Spinal cord (tissue), 10 donors: ENCODE measurements around the gene LAPTM5. TPM values are rescaled to one million over a fixed set of nuclear protein-coding genes. Genes with fewer than 3 reads are reported as not detected.

Experiments
- DNase-seq, 6 donors: peaks; one replicate each; pipeline versions ENCODE4 v3.0.0 to v3.0.0-alpha.2; 2013 to 2015; ENCODE audit warnings: low spot score in 6 of 6, low read depth in 4 of 6
- H3K27ac ChIP-seq: one replicate; pipeline ENCODE4 v1.5.1; 2013; ENCODE audit warnings: low read depth, low read length, control low read depth
- H3K27me3 ChIP-seq: one replicate; pipeline ENCODE4 v1.6.1; 2013; ENCODE audit warnings: low read length; ENCODE audit not compliant: control insufficient read depth, insufficient read depth
- H3K36me3 ChIP-seq: one replicate; pipeline ENCODE4 v1.6.1; 2013; ENCODE audit warnings: low read length; ENCODE audit not compliant: control insufficient read depth, insufficient read depth
- H3K4me1 ChIP-seq: one replicate; pipeline ENCODE4 v1.6.1; 2013; ENCODE audit warnings: low read length; ENCODE audit not compliant: control insufficient read depth, insufficient read depth
- H3K4me3 ChIP-seq: one replicate; pipeline ENCODE4 v1.5.1; 2013; ENCODE audit warnings: low read depth, low read length, control low read depth
- H3K9me3 ChIP-seq: one replicate; pipeline ENCODE4 v1.6.1; 2013; ENCODE audit warnings: low read length; ENCODE audit not compliant: control insufficient read depth, insufficient read depth
- WGBS: methylation state at CpG from one replicate; pipeline ENCODE4 v1.1.5; 2013; ENCODE audit warnings: missing lambda C conversion rate; ENCODE audit not compliant: insufficient coverage; 5-methylcytosine and 5-hydroxymethylcytosine counted together
- polyA plus RNA-seq, 2 donors: library from polyadenylated mRNA; unstranded; fragments of 120-200 nt; gene quantifications; one replicate each; pipeline ENCODE4 v1.2.1, GENCODE V29; 2013; ENCODE audit not compliant: insufficient read length in 2 of 2
- total RNA-seq, 2 donors: library from RNA; depleted of rRNA in 1 of 2; stranded (reverse); fragments of 120-200 nt in 1 of 2; fragments of >200 nt in 1 of 2; gene quantifications; one replicate each; pipeline versions ENCODE4 v1.2.3 to v1.2.4, GENCODE V29; 2013 to 2014
- donor health status: healthy.

The LAPTM5 gene
- total and polyA plus RNA-seq, 4 donors = 13.8 to 55.0 (median 39.6) TPM

GRCh38 chr1:30718636-30719405, 38.8 kb downstream of the LAPTM5 start:
- WGBS = under 1% methylated on average over 66 of the region's 66 CpGs
- peak in 5 of 6 donors; percentile 77 to 96 (median 83) for DNase-seq
- peak overlapping the region; percentile 96 for H3K27ac ChIP-seq
- peak overlapping the region; percentile 54 for H3K4me3 ChIP-seq
- H3K4me1 ChIP-seq = peaks cover 44% of the 10 kb centered on the region
- peaks cover 2% of the 10 kb centered on the region for H3K36me3 ChIP-seq
- no peaks in the 10 kb centered on the region for H3K27me3 ChIP-seq
- H3K9me3 ChIP-seq = no peaks in the 10 kb centered on the region

DNA sequence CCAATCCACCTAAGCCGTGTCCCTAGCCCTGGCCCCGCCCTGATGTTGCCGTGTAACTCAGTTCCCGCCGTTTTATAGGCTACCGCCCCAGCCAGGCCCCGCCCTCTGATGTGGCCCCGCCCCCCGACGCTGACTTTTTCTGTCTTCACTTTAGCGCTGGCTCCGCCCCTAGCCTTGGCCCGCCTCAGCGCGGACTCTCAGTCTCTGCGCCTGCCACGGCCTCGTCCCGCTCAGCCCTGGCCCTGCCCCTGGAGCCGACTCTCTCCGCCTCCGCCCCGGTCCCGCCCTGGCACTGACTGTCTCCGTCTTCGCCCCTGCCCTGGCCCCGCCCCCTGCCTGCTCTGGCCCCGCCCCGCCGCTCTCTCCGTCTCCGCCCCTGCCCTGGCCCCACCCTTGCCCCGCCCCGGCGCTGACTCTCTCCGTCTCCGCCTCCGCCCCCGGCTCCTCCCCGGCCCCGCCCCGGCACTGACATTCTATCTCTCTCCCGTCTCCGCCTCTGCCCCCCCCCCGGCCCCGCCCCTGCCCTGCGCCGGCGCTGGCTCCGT, 39.4 kb downstream of the LAPTM5 start:
- peak; percentile 82 to 99 (median 94) for DNase-seq
- Histone ChIP-seq H3K4me1 (peaks cover 45% of the 10 kb centered on the region), H3K9me3 (no peaks in the 10 kb centered on the region), H3K36me3 (peaks cover 2% of the 10 kb centered on the region), H3K4me3 (peak overlapping the region; percentile 42), H3K27ac (peak overlapping the region; percentile 82), H3K27me3 (no peaks in the 10 kb centered on the region)
- 0% methylated on average over 27 of the region's 50 CpGs for WGBS

- peaks cover 44% of the 10 kb centered on the region for H3K4me1 ChIP-seq
- H3K4me3 ChIP-seq = no peak overlapping the region
- no peaks in the 10 kb centered on the region for H3K27me3 ChIP-seq
- H3K36me3 ChIP-seq = peaks cover 2% of the 10 kb centered on the region
- no peak overlapping the region for H3K27ac ChIP-seq
- no peak for DNase-seq
- H3K9me3 ChIP-seq = no peaks in the 10 kb centered on the region
- 98% methylated on average over 8 of the region's 8 CpGs for WGBS
Measured at GRCh38 chr1:30716646-30717045, 40.9 kb downstream of the LAPTM5 start.

DNA sequence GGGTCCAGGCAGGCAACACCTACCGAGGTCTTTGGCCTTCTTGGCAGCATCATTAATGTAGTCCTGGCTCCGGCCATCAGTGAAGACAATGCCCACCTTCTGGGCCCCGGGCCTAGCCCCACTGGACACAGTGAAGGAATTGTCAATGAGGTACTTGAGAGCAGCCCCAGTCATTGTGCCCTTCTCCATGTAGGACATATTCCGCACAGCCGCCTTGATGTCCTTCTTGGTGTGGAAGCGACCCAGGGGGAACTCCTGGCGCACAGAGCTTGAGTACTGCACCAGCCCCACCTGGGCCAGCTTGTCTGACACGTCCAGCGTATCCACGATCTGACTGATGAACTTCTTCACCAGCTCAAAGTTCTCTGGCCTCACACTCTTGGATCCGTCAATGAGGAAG, 41.7 kb downstream of the LAPTM5 start:
- H3K36me3 ChIP-seq = no peaks in the 10 kb centered on the region
- no peak overlapping the region for H3K27ac ChIP-seq
- no peak for DNase-seq
- peaks cover 47% of the 10 kb centered on the region for H3K4me1 ChIP-seq
- H3K27me3 ChIP-seq = no peaks in the 10 kb centered on the region
- H3K9me3 ChIP-seq = no peaks in the 10 kb centered on the region
- no peak overlapping the region for H3K4me3 ChIP-seq
- WGBS = 96% methylated on average over 11 of the region's 11 CpGs

DNA sequence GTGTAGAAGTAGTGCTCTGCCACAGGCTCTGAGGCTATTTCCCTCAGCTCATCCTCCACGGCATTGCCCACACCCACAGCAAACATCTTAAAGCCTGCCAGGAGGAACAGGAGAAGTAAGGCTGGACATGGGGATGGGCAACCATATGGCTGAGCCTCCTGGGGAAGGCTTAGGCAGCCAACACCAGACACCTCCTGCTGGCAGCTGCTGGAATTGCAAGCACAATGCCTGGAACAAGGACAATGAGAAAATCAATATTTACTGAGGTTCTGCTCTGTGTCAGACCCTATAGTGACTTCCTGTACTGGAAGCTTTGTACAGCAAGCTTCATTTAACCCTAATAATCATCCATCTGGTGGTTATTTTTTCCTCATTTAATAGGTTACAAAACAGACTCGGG, 42.4 kb downstream of the LAPTM5 start:
- Histone ChIP-seq H3K27me3 (no peaks in the 10 kb centered on the region), H3K4me3 (no peak overlapping the region), H3K36me3 (no peaks in the 10 kb centered on the region), H3K9me3 (no peaks in the 10 kb centered on the region), H3K27ac (no peak overlapping the region), H3K4me1 (peaks cover 46% of the 10 kb centered on the region)
- no peak for DNase-seq
- no CpG with 5 or more reads among the region's 2 CpGs for WGBS

DNA sequence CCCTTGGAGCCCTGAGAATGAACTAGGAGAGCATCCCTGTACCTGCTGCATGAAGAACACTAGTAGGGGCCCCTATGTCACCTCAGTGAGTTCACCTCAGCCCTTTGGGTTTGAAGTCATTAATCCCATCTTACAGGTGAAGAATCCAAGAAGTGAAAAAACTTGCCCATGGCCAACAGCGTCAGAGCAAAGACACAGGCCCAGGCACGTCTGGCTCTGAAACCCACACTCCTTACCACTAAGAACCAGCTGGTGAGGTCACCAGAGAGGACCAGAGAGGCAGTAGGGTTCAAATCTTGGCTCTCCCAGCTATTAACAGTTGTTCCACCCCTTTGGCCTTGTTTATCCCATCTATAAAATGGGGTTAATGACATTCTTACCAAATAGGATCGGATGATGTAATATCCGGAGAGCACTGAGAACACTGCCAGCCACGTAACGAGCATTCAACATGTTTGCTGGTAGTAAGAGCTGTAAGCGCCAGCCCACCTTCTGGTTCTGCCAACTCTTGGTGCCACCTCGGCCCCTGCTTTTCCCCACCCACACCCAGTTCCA, 43.0 kb downstream of the LAPTM5 start:
- H3K27ac ChIP-seq = no peak overlapping the region
- H3K9me3 ChIP-seq = no peaks in the 10 kb centered on the region
- peaks cover 40% of the 10 kb centered on the region for H3K4me1 ChIP-seq
- H3K27me3 ChIP-seq = no peaks in the 10 kb centered on the region
- 100% methylated on average over 2 of the region's 8 CpGs for WGBS
- no peak for DNase-seq
- H3K4me3 ChIP-seq = no peak overlapping the region
- no peaks in the 10 kb centered on the region for H3K36me3 ChIP-seq

- WGBS = 36% methylated on average over 3 of the region's 4 CpGs
- H3K27ac ChIP-seq = no peak overlapping the region
- H3K4me3 ChIP-seq = no peak overlapping the region
- no peaks in the 10 kb centered on the region for H3K36me3 ChIP-seq
- H3K27me3 ChIP-seq = no peaks in the 10 kb centered on the region
- H3K9me3 ChIP-seq = no peaks in the 10 kb centered on the region
- DNase-seq = no peak
- peaks cover 34% of the 10 kb centered on the region for H3K4me1 ChIP-seq
Measured at GRCh38 chr1:30714025-30714424, 43.5 kb downstream of the LAPTM5 start.

DNA sequence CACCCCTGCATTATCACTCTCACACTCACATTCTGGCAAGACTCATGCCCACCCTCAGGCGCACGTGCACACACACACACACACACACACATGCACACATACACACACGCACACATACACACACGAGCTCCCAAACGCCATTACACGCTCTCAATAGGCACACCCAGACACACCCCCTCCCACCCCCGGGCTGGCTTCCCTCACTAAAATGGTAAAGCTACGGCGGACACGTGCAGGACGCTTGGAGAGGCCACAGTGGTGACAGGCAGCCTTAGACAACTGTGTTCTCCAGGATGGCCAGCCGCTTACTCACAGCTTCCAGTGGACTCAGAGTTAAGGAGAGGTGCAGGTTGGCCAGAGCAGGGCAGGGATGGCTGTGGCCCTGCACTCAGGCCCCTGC, 44.3 kb downstream of the LAPTM5 start:
- WGBS = 43% methylated on average over 7 of the region's 12 CpGs
- DNase-seq = no peak
- H3K36me3 ChIP-seq = no peaks in the 10 kb centered on the region
- no peaks in the 10 kb centered on the region for H3K27me3 ChIP-seq
- H3K27ac ChIP-seq = no peak overlapping the region
- no peaks in the 10 kb centered on the region for H3K9me3 ChIP-seq
- peaks cover 29% of the 10 kb centered on the region for H3K4me1 ChIP-seq
- no peak overlapping the region for H3K4me3 ChIP-seq

DNA sequence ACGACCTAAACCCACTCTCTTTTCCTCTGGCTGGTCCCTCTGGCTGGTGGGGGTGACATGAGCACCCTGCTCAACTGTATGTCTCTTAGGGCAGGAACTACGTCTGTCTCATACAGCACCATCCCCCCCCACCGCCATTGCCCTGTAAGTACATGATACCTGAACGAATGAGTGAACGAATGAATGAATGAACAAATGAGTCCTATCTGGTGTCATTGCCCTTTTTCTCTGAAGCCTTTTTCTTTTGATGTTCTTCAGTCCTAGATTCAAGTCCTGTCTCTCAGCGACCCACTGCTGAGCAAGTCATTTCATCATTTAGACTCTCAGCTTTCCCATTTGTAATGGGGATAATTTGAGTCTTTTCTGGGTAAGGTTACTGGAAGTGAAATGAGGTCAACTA, 45.0 kb downstream of the LAPTM5 start:
- no peak overlapping the region for H3K27ac ChIP-seq
- no peaks in the 10 kb centered on the region for H3K27me3 ChIP-seq
- peaks cover 29% of the 10 kb centered on the region for H3K4me1 ChIP-seq
- no peaks in the 10 kb centered on the region for H3K36me3 ChIP-seq
- 92% methylated on average over 2 of the region's 6 CpGs for WGBS
- no peaks in the 10 kb centered on the region for H3K9me3 ChIP-seq
- no peak overlapping the region for H3K4me3 ChIP-seq
- no peak for DNase-seq

- Histone ChIP-seq H3K4me3 (no peak overlapping the region), H3K27me3 (no peaks in the 10 kb centered on the region), H3K27ac (no peak overlapping the region), H3K9me3 (no peaks in the 10 kb centered on the region), H3K4me1 (peaks cover 35% of the 10 kb centered on the region), H3K36me3 (no peaks in the 10 kb centered on the region)
- DNase-seq = no peak
- WGBS = no CpG with 5 or more reads among the region's 2 CpGs
Measured at GRCh38 chr1:30710407-30710806, 47.2 kb downstream of the LAPTM5 start.
